Liver (tissue), 9 donors: Measurements from ENCODE around the gene TSPEAR. TPM values are rescaled to one million over a fixed set of nuclear protein-coding genes. Genes with fewer than 3 reads are reported as not detected.

Experiments
- DNase-seq: peaks from one replicate; pipeline ENCODE4 v3.0.0-alpha.2; 2017; ENCODE audit warnings: low spot score
- H3K27ac ChIP-seq, 2 donors: one replicate each; pipeline ENCODE4 v1.7.0; 2013; ENCODE audit warnings: inconsistent platforms in 2 of 2, low read length in 2 of 2, control low read depth in 1 of 2, low read depth in 1 of 2, mild to moderate bottlenecking in 1 of 2
- H3K27me3 ChIP-seq, 4 donors: one replicate each; pipeline versions ENCODE4 v1.6.1 to v1.7.0; 2013; ENCODE audit warnings: low read length in 3 of 4, inconsistent platforms in 1 of 4, mild to moderate bottlenecking in 1 of 4, moderate library complexity in 1 of 4; ENCODE audit not compliant: control insufficient read depth in 4 of 4, insufficient read depth in 4 of 4
- H3K36me3 ChIP-seq, 4 donors: one replicate each; pipeline versions ENCODE4 v1.6.1 to v1.7.0; 2013; ENCODE audit warnings: low read length in 3 of 4, mild to moderate bottlenecking in 3 of 4, low read depth in 1 of 4, moderate library complexity in 1 of 4; ENCODE audit not compliant: control insufficient read depth in 4 of 4, insufficient read depth in 3 of 4
- H3K4me1 ChIP-seq, 4 donors: one replicate each; pipeline versions ENCODE4 v1.6.1 to v1.7.0; 2013; ENCODE audit warnings: low read length in 3 of 4, mild to moderate bottlenecking in 3 of 4, moderate library complexity in 1 of 4; ENCODE audit not compliant: control insufficient read depth in 4 of 4, insufficient read depth in 4 of 4
- H3K4me3 ChIP-seq, 3 donors: one replicate each; pipeline versions ENCODE4 v1.6.1 to v1.7.0; 2013; ENCODE audit warnings: low read length in 3 of 3, control low read depth in 1 of 3, low read depth in 1 of 3, mild to moderate bottlenecking in 1 of 3
- H3K9ac ChIP-seq, 2 donors: one replicate each; pipeline ENCODE4 v1.7.0; 2013; ENCODE audit warnings: low read length in 2 of 2, mild to moderate bottlenecking in 2 of 2, moderate library complexity in 2 of 2, control low read depth in 1 of 2, low read depth in 1 of 2
- H3K9me3 ChIP-seq, 4 donors: one replicate each; pipeline versions ENCODE4 v1.6.1 to v1.7.0; 2013; ENCODE audit warnings: low read length in 3 of 4; ENCODE audit not compliant: control insufficient read depth in 4 of 4
- ATF3 ChIP-seq: IDR thresholded peaks from 2 replicates; pipeline ENCODE4 v1.6.1; 2016; ENCODE audit warnings: antibody characterized with exemption
- CTCF ChIP-seq: fragments of 150-350 bp; IDR thresholded peaks from 2 replicates; pipeline ENCODE4 v1.5.1; 2017; ENCODE audit warnings: improper control_type of control experiment, low read depth, low read length; ENCODE audit not compliant: missing input control
- EGR1 ChIP-seq, 2 donors: IDR thresholded peaks; 2 replicates each; pipeline ENCODE4 v1.6.1; 2016 to 2018; ENCODE audit warnings: antibody characterized with exemption in 2 of 2, low read depth in 2 of 2
- FOXA1 ChIP-seq: IDR thresholded peaks from 2 replicates; pipeline ENCODE4 v1.6.1; 2016; ENCODE audit warnings: antibody characterized with exemption
- FOXA2 ChIP-seq: IDR thresholded peaks from 2 replicates; pipeline ENCODE4 v1.6.1; 2016; ENCODE audit warnings: antibody characterized with exemption
- GABPA ChIP-seq, 2 donors: IDR thresholded peaks in 1 of 2; conservative IDR thresholded peaks in 1 of 2; 2 replicates each; pipeline ENCODE4 v1.6.1; 2016; ENCODE audit warnings: antibody characterized with exemption in 2 of 2, mild to moderate bottlenecking in 1 of 2, moderate library complexity in 1 of 2
- HNF4A ChIP-seq, 2 donors: conservative IDR thresholded peaks; 2 replicates each; pipeline ENCODE4 v1.6.1; 2016; ENCODE audit warnings: antibody characterized with exemption in 2 of 2, mild to moderate bottlenecking in 2 of 2
- HNF4G ChIP-seq: IDR thresholded peaks from 2 replicates; pipeline ENCODE4 v1.6.1; 2016; ENCODE audit warnings: antibody characterized with exemption
- JUND ChIP-seq, 2 donors: IDR thresholded peaks; 2 replicates each; pipeline ENCODE4 v1.6.1; 2016; ENCODE audit warnings: antibody characterized with exemption in 2 of 2
- MAX ChIP-seq: IDR thresholded peaks from 2 replicates; pipeline ENCODE4 v1.6.1; 2016; ENCODE audit warnings: antibody characterized with exemption
- NR2F2 ChIP-seq: IDR thresholded peaks from 2 replicates; pipeline ENCODE4 v1.6.1; 2016; ENCODE audit warnings: antibody characterized with exemption
- RXRA ChIP-seq, 2 donors: IDR thresholded peaks; 2 replicates each; pipeline ENCODE4 v1.6.1; 2017 to 2018; ENCODE audit warnings: antibody characterized with exemption in 2 of 2, mild to moderate bottlenecking in 1 of 2
- SP1 ChIP-seq: IDR thresholded peaks from 2 replicates; pipeline ENCODE4 v1.6.1; 2018; ENCODE audit warnings: antibody characterized with exemption, mild to moderate bottlenecking
- TAF1 ChIP-seq: conservative IDR thresholded peaks from 2 replicates; pipeline ENCODE4 v1.6.1; 2016; ENCODE audit warnings: antibody characterized with exemption, mild to moderate bottlenecking
- YY1 ChIP-seq: IDR thresholded peaks from 2 replicates; pipeline ENCODE4 v1.6.1; 2016; ENCODE audit warnings: antibody characterized with exemption, mild to moderate bottlenecking
- ZBTB33 ChIP-seq: IDR thresholded peaks from 2 replicates; pipeline ENCODE4 v1.6.1; 2016; ENCODE audit warnings: antibody characterized with exemption
- WGBS: extraction: QIAGEN DNeasy Blood & Tissue Kit; methylation state at CpG from one replicate; pipeline ENCODE4 v1.1.7; 2013; 5-methylcytosine and 5-hydroxymethylcytosine counted together
- polyA plus RNA-seq, 2 donors: library from polyadenylated mRNA; stranded (reverse) in 1 of 2; unstranded in 1 of 2; fragments of 200-250 nt in 1 of 2; fragments of >200 nt in 1 of 2; fragmentation: Nextera tagmentation in 1 of 2; extraction: Ambion mirVana in 1 of 2; gene quantifications; one replicate each; pipeline versions ENCODE4 v1.2.1 to v1.2.3, GENCODE V29; 2013 to 2015
- total RNA-seq, 2 donors: library from RNA; depleted of rRNA; stranded (reverse); fragments of >200 nt; gene quantifications; one replicate each; pipeline ENCODE4 v1.2.3, GENCODE V29; 2014
- donor health status: healthy.
- donor health status: healthy.
- donor health status: healthy.
- donor health status: healthy.
- donor health status: healthy.

The TSPEAR gene
- total and polyA plus RNA-seq, 4 donors: under 0.01 to 0.14 (median 0.01) TPM; not detected in 1

GRCh38 chr21:44656868-44657267 is 54.5 kb downstream of the TSPEAR start:
- 37% methylated on average over 1 of the region's 1 CpG for WGBS

GRCh38 chr21:44654576-44655175 is 56.7 kb downstream of the TSPEAR start, which contains the start of gene KRTAP12-4:
Gene KRTAP12-4, minus strand, starts transcription at chr21:44654659. Its CDS starts 45 bp downstream, at chr21:44654614.
- Histone ChIP-seq H3K9ac (no peak within 1 kb of the TSS), H3K4me3 (no peak within 1 kb of the TSS), H3K4me1 (no peaks in the 10 kb centered on the region), H3K36me3 (no peaks in the 10 kb centered on the region), H3K27ac (peak within 1 kb of the TSS in 1 of 2 donors; percentile 3), H3K9me3 (peaks cover 0 to 5% (median 0%) of the 10 kb centered on the region in 4 donors), H3K27me3 (no peaks in the 10 kb centered on the region)
- DNase-seq: no peak
- TF ChIP-seq JUND (IDR thresholded peaks at IDR 0.05) (no peak), FOXA1 (no peak), HNF4A (conservative IDR thresholded peaks at IDR 0.05) (no peak), MAX (no peak), FOXA2 (no peak), YY1 (no peak)
- 71% methylated on average over 9 of the region's 9 CpGs for WGBS

More at GRCh38 chr21:44656868-44657267, 54.5 kb downstream of the TSPEAR start:
- TF ChIP-seq HNF4G: no peak
- no peak for TF ChIP-seq MAX
- no peak for TF ChIP-seq SP1
- no peak for TF ChIP-seq RXRA (IDR thresholded peaks at IDR 0.05)
- H3K27ac ChIP-seq: no peak overlapping the region
- H3K4me1 ChIP-seq: no peaks in the 10 kb centered on the region
- H3K9ac ChIP-seq: no peak overlapping the region
- H3K27me3 ChIP-seq: no peaks in the 10 kb centered on the region
- H3K36me3 ChIP-seq: no peaks in the 10 kb centered on the region
- DNase-seq: no peak
- H3K4me3 ChIP-seq: no peak overlapping the region
- peaks cover 0 to 5% (median 0%) of the 10 kb centered on the region in 4 donors for H3K9me3 ChIP-seq

- 75% methylated on average over 17 of the region's 17 CpGs for WGBS
- Histone ChIP-seq H3K4me3 (no peak overlapping the region), H3K36me3 (no peaks in the 10 kb centered on the region), H3K9me3 (peaks cover 0 to 5% (median 0%) of the 10 kb centered on the region in 4 donors), H3K4me1 (no peaks in the 10 kb centered on the region), H3K27ac (peak overlapping the region in 1 of 2 donors; percentile 3), H3K27me3 (no peaks in the 10 kb centered on the region), H3K9ac (no peak overlapping the region)
- no peak for DNase-seq
- no peak for TF ChIP-seq JUND (IDR thresholded peaks at IDR 0.05)
- TF ChIP-seq EGR1 (IDR thresholded peaks at IDR 0.05; ENCODE audit: low read depth in 2 of 2): no peak
- no peak for TF ChIP-seq HNF4G
- TF ChIP-seq MAX: no peak
- no peak for TF ChIP-seq ZBTB33
- no peak for TF ChIP-seq YY1
- TF ChIP-seq CTCF: no peak
- TF ChIP-seq ATF3: no peak
- no peak for TF ChIP-seq FOXA2
- TF ChIP-seq GABPA (IDR thresholded peaks at IDR 0.05 in 1 of 2, conservative IDR thresholded peaks at IDR 0.05 in 1 of 2): no peak
- no peak for TF ChIP-seq NR2F2
- no peak for TF ChIP-seq TAF1
- no peak for TF ChIP-seq FOXA1
- TF ChIP-seq SP1: no peak
These were observed 57.5 kb downstream of the TSPEAR start for GRCh38 chr21:44653656-44654575.
